GM18873 (cell line): ENCODE measurements around the gene GRAP2.
"Not testable (repeated sequence)": the region's sequence is repeated elsewhere in the genome, so short reads cannot be mapped to it uniquely, and the experiment has no call there.

Experiments used
- ATAC-seq: cut with Tn5 transposase; IDR thresholded peaks from one replicate; pipeline ENCODE4 v1.9.1; 2021; ENCODE audit warnings: mild to moderate bottlenecking, moderate library complexity, moderate number of reproducible peaks; ENCODE audit not compliant: unreplicated experiment, low FRiP score

GRAP2 gene

DNA sequence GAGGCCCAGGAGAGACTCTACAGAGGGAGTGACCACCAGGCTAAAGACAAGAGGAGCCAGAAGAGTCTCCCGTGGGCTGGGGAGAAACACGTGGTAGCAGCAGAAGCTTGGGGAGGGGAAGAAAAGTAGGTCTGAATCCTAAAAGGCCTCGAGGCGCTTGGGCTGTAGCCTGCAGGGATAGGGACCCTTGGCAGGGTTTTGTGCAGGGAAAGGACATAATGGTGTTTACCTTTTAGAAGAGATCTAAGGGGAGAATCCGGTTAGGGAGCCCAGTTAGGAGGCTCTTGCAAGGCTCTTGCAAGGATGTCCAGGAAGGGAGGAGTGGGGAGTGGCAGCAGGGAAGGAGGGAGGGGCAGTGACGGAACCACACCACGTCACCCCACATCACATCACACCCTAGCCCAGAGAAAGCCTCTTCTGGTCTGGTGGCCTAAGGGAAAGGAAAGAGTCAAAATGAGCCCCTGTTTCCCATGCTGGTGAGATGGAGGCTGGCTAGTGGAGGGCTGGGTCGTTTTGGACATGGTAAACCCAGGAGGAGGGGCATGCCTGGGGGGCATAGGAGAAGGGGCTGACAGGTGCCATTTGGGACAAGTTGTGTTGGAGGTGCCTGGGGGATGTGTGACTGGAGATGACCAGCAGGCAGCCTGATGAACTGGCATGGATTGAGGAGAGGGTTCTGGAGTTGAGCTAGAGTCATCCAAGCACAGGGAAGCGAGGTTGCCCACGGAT lies 87.7 kb downstream of the GRAP2 start:
- no peak for ATAC-seq

DNA sequence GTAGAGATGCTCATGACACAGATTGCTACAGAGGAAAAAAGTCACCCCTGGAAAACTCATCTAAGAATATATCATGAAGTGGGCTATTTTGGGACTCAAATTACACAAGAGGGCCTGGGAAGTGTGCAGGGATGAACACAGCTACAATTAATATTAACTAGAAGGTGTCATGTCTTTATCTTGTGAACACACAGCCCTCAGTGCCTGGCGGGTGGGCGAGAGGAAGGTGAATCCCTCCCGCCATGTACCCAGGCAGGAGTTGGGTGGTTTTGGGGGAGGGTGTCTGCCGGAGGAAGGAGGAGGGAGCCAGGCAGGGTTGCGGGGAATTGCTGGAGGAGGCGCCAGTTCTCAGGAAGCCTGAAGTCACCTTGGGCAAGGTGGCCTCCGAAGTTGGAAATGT lies 88.7 kb downstream of the GRAP2 start:
- no peak for ATAC-seq

DNA sequence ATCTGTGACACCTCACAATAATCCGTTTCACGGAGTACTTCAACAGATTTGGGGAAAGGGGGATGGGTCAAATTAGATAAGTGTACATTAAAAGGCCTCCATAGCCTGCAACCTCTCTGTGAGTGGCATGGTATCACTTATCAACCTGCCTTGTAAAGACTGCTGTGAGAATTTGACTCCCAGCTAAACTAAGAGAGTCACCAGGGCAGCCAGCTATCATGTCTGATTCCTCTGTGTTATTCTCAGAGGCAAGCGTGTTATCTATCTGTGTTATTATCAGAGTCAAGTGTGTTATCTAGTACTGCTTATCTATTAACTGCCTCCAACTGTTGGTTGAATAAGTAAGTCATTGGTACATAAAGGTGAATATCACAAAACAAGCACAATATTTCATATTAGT lies 89.8 kb downstream of the GRAP2 start:
- no peak for ATAC-seq

DNA sequence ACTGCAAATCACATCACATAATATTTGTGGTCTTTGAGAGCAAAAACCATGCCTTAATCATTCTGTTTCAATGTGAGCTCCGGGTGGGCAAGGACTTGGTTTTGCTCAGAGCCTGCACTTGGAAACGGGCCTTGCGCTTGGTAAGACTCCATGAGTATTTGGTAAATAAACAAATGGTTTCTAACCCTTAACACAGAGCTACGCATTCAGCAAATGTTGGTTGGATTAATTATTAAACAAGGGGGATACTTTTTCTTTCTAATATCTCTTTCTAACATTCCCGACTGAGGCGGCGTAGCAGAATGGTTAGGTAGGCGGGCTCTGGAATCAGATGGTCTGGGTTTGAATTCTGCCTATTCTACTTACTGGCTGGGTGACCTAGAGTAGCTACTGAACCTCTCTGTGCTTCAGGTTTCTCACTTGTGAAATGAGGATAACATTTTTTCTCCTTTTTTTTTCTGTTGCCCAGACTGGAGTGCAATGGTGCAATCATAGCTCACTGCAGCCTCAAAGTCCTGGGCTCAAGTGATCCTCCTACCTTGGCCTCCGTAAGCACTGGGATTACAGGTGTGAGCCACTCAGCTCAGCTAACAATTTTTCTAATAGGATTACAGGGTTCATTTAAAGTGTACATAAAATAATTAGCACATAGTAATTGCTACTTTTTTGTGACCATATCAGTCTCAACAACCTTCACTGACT lies 90.4 kb downstream of the GRAP2 start:
- ATAC-seq: no peak

DNA sequence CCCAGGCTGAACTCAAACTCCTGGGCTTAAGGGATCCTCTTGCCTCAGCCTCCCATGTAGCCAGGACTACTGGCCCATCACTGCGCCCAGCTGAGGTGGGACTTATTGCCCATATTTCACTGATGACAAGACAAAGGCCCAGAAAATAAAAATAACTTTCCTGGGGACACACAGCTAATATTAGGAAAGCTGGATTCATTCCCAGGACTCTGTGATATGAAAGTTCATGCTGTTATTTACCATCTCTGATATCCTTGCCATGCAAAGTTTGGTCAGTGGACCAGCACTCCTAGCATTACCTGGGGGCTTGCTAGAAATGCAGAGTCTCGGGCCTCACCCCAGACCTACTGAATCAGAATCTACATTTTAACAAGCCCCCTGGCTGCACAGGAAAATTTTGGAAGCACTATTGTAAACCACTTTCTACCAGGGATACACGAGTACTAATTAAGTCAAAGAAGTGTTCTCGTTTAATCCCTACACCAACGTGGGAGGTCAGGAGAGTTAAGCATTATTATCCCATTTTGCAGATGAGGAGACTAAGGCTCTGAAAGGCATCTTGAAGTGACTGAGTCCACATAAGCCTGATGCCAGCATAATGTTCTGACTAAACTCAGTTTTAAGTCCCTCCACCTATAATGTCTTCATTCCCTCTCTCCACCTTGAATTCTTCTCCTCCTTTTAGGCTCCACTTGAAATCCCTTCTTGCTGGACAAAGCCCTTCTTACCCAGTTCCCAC lies 91.4 kb downstream of the GRAP2 start:
- no peak for ATAC-seq

DNA sequence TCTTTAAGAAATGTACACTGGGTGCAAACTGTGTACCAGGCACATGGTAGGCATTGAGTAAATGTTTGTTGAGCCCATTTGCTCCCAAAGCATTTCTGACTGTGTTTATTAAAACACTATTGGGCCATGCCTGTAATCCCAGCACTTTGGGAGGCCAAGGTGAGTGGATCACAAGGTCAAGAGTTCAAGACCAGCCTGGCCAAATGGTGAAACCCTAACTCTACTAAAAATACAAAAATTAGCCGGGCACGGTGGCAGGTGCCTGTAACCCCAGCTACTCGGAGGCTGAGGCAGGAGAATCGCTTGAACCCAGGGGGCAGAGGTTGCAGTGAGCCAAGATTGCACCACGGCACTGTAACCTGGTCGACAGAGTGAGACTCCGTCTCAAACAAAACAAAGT lies 92.0 kb downstream of the GRAP2 start:
- not testable (repeated sequence) for ATAC-seq

DNA sequence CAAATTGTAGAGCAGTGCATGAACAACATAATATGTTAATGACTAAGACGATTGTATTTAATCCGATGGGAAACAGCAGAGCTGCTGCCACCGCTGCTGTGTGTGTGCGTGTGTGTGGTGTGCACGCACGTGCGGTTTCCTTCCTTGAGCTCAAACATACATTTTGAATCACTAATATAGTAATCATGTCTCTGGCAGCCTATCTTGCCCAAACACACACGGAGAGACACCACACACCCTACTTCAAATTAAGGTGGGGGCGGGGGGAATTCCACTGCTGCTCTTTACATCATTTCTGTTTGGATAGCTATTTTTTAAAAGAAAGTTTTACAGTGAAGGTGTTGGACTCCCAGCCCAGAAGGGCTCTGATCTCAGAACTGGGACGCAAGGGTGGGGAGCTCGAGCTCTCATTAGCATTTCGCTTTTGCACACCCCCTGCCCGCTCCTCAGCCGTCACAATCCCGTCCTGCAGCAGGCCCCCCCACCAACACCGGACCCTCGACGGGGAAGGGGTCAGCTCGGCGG lies 93.2 kb downstream of the GRAP2 start:
- ATAC-seq: no peak

DNA sequence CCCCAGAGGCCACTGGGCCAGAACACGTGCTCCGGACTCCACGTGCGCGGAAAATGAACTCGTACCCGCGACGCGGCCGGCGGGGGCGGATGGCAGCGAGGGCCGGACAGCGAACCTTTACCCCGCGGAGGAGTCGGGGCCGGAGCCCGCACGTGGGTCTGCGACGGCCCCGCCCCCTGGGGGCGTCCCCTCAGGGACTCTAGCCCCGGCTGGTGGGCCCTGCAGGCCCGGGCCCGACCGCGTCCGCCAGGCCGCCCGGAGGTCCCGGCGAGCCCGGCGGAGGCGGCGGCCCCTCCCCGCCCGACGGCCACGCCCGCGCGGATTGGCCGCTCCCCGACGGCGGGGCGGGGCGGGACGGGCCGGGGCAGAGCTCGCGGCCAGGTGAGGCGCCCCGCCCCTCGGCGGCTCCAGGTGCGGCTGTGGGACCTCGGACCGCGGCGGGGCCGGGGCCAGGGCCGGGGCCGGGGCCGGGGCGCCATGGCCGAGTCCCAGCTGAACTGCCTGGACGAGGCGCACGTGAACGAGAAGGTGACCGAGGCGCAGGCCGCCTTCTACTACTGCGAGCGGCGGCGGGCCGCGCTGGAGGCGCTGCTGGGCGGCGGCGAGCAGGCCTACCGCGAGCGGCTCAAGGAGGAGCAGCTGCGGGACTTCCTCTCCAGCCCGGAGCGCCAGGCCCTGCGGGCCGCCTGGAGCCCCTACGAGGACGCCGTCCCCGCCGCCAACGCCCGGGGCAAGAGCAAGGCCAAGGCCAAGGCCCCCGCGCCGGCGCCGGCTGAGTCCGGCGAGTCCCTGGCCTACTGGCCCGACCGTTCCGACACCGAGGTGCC lies 93.9 kb downstream of the GRAP2 start, which contains the start of gene FAM83F:
Gene FAM83F (plus strand): TSS at position 389 of the 827 bp plus-strand sequence. CDS start 89 bp downstream, at position 478.
- no peak for ATAC-seq

DNA sequence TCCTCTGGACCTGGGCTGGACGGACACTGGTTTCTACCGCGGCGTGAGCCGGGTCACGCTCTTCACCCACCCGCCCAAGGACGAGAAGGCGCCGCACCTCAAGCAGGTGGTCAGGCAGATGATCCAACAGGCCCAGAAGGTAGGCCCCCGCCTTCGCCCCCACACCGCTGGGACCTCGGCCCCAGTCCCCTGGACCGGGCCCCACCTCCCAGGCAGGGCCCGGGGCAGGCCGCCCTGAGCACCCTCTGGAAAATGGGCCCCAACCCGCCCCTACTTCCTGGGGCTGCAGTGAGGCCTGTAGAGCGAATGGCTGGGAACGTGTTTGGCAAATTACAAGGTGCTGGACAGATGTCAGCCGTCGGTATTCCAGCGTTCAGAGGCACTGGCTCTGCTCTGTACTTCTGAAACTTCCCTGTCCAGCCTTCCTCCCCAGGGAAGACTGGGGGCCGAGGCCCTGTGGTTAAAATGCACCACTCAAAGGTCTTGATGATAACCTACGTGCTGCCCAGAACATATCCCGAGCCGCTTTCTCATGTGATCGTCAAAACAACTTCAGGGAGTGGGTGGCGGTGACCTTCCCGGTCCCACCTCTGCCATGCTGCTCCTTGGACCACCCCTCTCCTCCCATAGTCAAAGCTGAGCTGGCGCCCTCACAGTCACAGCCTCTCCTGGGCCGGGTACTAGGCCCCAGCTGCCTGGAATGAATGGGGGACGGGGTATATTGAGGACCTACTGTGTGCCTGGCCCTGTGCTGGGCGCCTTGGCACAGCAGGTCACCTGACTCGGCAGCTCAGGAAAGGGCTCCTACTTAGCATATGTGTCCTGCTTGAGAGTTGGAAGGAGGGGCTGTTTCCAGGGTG lies 94.7 kb downstream of the GRAP2 start:
- no peak for ATAC-seq

DNA sequence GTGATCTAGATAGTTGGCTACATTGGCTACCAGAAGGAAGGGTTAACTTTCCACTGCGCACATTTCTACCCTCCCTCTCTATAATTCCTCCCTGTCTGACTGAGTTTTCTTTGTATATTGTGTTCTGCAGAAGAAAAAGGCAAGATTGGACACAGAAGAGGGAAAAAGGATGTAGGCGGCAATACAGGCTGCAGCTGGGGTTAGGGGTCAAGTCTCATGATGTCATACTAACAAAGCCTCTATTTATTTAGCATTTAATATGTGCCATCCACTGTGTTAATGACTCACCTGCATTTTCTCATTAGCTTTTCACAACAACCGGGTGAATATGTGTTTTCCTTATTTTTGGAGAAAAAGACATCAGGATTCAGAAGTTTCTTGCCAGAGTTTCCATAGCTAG lies 95.8 kb downstream of the GRAP2 start:
- ATAC-seq: no peak

DNA sequence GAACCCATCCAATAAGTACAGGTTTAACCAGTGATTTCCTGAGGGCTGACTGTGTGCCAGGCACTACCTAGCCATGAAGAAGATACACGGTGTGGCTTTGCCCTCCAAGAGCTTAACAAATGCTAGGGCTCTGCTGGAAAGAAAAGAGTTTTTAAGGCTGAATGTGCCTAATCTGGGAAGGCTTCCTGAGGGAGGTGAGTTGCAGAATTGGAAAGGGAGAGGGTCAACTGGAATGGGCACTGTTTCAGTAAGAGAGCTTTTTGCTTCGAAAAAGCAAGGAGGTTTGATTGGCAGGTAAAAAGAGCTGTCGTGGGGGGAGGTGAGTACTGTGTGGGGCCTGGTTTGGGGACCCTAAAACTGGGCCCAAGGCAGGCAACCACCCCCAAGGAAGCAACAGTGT lies 96.5 kb downstream of the GRAP2 start:
- ATAC-seq: no peak

DNA sequence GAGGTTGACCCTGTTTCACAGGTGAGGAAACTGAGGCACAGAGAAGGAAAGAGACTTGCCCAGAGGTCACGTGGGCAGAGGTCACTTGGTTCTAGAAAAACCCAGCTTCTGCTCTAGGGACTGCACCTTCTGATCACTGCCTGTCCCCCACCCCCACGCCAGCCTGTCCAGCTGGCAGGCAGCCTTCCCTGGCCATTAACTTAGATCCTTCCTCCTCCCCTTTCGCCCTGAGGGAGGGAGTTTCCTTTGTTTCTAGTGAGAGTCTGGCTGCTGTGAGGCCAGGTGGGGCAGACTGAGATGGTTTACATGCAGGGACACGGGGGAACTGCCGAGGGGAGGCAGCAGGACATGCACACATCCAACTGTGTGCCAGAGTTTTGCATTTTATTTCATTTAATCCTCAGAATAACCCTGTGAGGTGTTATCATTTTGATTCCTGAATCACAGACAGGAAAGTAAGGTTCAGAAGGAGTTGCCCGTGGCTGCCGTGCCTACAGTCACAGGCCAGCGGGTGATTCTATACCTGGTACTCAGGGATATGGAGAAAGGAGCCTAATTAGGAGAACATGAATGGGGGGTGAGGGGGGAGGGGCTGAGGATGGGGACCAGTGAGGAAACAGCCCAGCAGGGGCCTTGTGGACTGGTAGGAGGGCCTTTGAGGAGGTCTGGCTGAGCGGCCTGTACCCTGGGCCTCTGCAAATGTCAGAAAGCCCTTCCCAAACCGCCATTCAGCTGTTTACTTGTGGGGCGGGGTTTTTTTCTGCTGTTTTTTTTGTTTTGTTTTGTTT lies 97.2 kb downstream of the GRAP2 start:
- no peak for ATAC-seq

DNA sequence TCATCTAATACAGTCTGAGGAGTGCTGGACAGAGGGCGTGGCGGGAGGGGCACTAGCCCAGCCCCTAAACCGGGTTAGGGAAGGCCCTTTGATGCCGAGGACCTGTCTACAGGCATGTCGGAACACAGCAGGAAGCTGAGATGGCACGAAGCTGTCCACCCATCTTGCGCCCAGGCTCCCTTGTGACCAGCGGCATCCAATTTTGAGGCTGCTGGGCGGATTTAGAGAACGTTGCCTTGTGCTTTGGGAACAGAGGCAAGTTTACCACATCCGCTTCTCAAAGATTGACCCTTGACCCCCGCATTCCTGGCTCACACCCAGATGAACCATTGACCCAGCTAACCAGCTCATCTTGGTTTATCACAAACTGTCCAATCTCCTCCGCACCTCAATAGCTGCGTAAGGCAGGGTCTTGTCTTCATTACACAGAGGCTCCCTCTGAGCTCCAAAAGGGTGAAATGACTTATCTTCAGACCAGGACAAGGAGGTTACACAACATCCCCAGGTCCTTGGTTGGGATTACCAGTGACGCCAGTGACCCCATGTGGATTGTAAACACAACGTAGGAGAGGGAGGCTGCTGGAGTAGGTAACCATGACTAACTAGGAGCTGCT lies 98.4 kb downstream of the GRAP2 start:
- ATAC-seq: no peak

DNA sequence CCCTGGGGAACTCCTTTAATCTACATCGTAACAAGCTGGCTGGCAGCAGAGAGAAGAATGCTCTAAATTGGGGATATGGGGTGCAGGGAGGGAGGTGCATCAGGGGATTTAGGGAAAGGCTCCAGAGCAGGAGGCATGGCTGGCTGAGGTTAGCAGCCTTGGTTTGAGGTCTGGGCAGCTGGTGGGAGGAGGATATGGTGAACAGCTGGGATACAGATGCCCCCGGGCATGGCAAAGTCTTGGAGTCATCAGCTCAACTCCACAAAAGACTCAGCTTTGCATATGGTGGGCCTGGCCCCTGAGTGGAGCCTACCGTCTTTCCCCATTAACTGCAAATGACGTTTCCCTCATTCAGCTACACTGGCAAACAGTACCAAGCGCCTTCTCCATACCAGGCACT lies 99.3 kb downstream of the GRAP2 start:
- no peak for ATAC-seq

DNA sequence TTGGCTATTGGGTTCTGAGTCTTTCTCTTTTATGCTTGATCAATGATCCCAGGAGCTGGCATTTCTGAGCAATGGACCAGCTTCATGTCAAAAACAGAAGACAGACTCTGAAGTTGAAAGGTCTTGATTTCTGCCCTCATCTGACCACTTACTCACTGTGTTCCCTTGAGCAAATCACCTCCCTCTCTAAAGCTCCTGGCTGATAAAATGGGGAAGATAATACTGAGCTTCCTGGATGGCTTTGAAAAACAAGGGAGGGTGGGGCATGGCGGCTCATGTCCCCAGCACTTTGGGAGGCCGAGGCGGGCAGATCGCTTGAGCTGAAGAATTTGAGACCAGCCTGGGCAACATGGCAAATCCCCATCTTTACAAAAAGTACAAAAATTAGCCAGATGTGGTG lies 100.2 kb downstream of the GRAP2 start:
- ATAC-seq: no peak

DNA sequence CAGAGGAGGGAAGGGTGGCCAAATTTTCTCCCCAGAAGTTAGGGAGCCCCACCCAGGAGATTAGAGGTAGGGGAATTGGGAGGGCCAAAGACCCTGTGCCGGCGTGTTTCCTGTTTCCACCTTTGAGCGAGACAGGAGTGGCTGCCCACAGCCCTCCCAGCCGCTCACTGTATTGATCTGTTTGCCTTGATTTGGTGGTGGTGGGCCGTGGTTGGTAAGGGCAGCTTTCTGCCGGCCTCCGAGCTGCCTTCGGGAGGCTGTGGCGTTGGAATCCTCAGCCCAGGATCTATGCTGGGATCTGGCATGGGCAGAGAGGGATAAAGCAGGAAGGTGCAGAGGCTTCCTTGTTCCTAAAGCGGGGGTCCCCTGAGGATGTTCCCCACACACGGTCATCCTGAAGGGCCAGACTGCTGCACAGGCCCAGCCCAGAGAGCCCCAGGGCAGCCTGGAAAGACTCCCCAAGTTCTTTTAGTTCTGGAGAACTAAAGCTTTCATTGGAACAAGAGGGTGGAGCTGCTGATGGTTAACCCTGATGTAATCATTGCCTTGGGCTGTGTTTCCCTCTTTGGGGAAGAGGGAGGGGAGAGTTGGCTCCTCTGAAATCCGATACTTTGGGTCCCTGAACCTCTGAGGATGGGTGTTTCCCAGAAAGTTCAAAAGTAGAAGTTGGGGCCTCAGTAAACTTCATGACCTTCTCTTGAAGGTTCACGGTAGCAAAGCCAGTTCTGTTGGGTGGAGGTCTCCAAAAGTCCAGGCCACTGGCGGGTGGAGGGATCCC lies 101.1 kb downstream of the GRAP2 start:
- no peak for ATAC-seq

DNA sequence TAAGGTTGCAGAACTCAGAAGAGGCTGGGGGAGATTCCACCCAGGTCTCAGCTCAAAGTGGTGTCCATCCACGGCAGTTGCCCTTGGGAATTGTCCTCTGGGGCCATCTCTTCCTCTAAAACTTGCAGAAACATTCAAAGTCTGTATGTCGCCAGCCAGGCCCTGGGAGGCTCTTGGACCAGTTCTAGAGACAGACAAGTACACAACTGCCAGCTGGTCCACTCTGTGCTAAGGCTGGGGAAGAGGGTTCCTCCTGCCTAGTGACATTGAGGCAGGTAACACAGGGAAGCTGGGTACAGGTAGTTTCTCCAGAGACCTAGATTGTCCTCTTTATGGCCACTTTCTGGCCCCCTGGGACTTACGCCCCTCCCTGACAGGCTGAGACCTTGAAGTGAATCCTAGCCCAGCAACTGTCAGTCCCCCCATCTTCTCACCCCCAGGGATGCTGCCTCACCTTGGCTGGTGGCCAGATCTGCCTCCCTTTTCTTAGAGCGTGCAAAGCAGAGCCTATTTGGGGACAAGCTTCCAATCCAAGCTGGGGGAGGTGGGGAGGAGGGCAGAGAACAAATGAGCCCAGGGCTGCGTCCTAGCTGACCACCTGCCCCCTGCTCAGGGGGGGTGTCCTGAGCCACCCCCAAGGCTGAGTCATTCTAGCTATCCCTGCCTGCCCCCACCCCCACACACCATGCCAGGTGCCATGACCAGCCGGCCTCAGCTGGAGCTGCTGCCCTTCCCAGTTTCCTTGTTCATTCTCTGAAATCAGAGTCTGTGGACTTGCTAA lies 102.2 kb downstream of the GRAP2 start:
- no peak for ATAC-seq
